Activated T-helper 1 cell treated with Interleukin-2 at 50 U/mL for 16 hours (primary cell): ENCODE measurements around the gene MBD3L3.
"Not testable (repeated sequence)": the region's sequence is repeated elsewhere in the genome, so short reads cannot be mapped to it uniquely, and the experiment has no call there.

Experiments used
- DNase-seq: peaks from one replicate; pipeline ENCODE4 v3.0.0-alpha.2; 2020; ENCODE audit warnings: low read depth

The MBD3L3 gene

GRCh38 chr19:7063339-7063738 is 4.9 kb upstream of the MBD3L3 start:
- DNase-seq = no peak

- not testable (repeated sequence) for DNase-seq
Measured at GRCh38 chr19:7059977-7060376, 1.5 kb upstream of the MBD3L3 start.

GRCh38 chr19:7056371-7056770 is 2.1 kb downstream of the MBD3L3 start:
- not testable (repeated sequence) for DNase-seq

GRCh38 chr19:7055679-7056078 is 2.8 kb downstream of the MBD3L3 start:
- not testable (repeated sequence) for DNase-seq

GRCh38 chr19:7054635-7055368 is 3.7 kb downstream of the MBD3L3 start:
- DNase-seq = not testable (repeated sequence)

- not testable (repeated sequence) for DNase-seq
Measured at GRCh38 chr19:7052896-7053295, 5.6 kb downstream of the MBD3L3 start.

- not testable (repeated sequence) for DNase-seq
Measured at GRCh38 chr19:7051421-7051820, 7.1 kb downstream of the MBD3L3 start.

GRCh38 chr19:7049021-7049420 is 9.5 kb downstream of the MBD3L3 start, which contains the start of gene MBD3L2:
Gene MBD3L2 (plus strand): TSS chr19:7049321. CDS start chr19:7049374, 53 bp downstream.
- not testable (repeated sequence) for DNase-seq

GRCh38 chr19:7041563-7041962 is 16.9 kb downstream of the MBD3L3 start:
- not testable (repeated sequence) for DNase-seq

GRCh38 chr19:7040079-7040478 is 18.4 kb downstream of the MBD3L3 start, which contains the start of gene MBD3L4:
Gene MBD3L4 (minus strand): TSS chr19:7040179. CDS start chr19:7040144, 35 bp downstream.
- DNase-seq = not testable (repeated sequence)

GRCh38 chr19:7030278-7030677 is 28.2 kb downstream of the MBD3L3 start, which contains the start of gene MBD3L5:
Gene MBD3L5 (plus strand): TSS chr19:7030578. CDS start chr19:7030612, 34 bp downstream.
- not testable (repeated sequence) for DNase-seq

- DNase-seq = not testable (repeated sequence)
Measured at GRCh38 chr19:7028790-7029189, 29.7 kb downstream of the MBD3L3 start.

GRCh38 chr19:7021331-7021730 is 37.1 kb downstream of the MBD3L3 start, which contains the start of gene MBD3L2B:
Gene MBD3L2B (minus strand): TSS chr19:7021431. CDS start chr19:7021397, 34 bp downstream.
- DNase-seq = not testable (repeated sequence)

- no peak for DNase-seq
Measured at GRCh38 chr19:7018828-7019227, 39.6 kb downstream of the MBD3L3 start.

GRCh38 chr19:7013678-7014077 is 44.8 kb downstream of the MBD3L3 start:
- DNase-seq = no peak

GRCh38 chr19:7010722-7011593 is 47.5 kb downstream of the MBD3L3 start:
- no peak for DNase-seq

- DNase-seq = no peak
Measured at GRCh38 chr19:7007859-7008258, 50.6 kb downstream of the MBD3L3 start.
